DMS114 treated with DMSO at 0.1 percent for 48 hours (cell line): ENCODE measurements around the gene TSR3.

Experiments
- DNase-seq: peaks from one replicate; lab custom pipeline; 2025; ENCODE audit not compliant: unreplicated experiment; lab: John Stamatoyannopoulos, UW

TSR3 gene

DNA sequence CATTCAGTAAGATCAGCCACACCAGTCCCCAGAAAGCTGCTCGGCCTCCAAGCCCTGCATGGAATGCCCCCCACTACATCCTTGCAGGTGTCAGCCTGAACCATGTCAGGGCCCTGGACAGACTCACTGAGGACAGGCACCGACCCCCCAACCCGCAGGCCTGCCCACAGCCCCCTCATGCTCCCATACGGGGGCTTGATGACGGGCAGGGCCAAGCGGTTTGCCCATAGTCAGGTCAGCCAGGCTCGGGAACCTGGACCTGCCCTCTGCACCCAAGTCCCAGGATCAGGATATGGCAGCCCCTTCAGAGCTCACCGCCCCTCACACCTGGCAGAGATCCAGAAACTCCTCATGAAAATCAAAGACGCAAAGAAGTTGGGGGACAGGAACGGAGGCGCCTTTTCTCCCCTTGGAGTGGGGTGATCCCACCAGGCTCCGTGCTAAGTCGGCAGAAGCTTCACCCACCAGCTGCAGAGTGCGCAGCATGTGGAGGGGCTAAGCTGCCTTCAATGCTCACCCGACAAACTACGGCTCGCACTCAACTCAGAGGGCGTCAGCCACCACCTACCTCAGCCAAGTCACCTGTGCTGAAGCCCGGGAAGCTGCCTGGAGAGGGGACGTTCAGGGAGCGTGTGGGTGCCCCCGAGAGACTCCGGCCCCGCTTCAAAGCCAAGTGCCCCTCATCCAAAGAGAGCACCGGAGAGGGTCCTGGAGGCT lies 26.6 kb upstream of the TSR3 start:
- no peak for DNase-seq

- no peak for DNase-seq
These were observed 25.8 kb upstream of the TSR3 start for GRCh38 chr16:1377406-1378010.

DNA sequence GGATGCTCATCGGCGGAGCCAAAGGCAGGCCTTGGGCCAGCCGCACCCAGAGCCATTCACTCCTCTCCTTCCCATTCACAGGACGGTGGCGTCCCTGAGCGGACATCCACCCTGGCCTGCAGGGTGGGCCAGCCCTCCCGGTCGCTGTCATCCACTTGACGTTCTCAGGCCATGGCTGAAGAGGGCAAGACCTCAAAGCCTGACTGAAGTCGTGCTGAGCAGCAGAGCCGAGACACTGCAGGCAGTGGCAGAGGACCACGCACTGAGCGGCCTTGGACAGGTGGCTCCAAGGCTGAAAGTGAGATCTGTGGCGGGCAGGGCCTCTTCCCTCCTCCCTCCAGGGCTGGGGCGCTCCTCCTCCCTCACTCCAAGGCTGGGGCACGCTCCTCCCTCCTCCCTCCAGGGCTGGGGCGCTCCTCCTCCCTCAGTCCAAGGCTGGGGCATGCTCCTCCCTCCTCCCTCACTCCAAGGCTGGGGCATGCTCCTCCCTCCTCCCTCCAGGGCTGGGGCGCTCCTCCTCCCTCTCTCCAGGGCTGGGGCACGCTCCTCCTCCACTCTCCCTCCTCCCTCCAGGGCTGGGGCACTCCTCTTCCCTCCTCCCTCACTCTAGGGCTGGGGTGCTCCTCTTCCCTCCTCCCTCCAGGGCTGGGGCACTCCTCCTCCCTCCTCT lies 24.2 kb upstream of the TSR3 start:
- DNase-seq = no peak

DNA sequence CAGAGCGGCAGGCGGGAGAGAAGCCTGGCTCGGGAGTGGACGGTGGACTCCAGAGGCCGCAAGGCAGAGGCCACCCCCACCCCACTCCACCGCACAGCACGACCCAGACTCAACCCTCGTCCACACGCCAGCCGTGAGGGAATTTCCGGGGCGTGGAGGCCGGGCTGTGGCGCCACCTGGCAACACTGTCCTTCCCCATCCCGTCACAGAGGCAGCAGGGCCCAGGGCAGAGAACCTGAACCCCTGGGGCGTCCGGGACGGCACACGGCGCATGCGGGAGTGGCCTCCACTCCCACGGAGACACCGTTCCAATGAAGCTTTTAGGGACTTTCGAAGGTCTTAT lies 23.6 kb upstream of the TSR3 start:
- no peak for DNase-seq

DNA sequence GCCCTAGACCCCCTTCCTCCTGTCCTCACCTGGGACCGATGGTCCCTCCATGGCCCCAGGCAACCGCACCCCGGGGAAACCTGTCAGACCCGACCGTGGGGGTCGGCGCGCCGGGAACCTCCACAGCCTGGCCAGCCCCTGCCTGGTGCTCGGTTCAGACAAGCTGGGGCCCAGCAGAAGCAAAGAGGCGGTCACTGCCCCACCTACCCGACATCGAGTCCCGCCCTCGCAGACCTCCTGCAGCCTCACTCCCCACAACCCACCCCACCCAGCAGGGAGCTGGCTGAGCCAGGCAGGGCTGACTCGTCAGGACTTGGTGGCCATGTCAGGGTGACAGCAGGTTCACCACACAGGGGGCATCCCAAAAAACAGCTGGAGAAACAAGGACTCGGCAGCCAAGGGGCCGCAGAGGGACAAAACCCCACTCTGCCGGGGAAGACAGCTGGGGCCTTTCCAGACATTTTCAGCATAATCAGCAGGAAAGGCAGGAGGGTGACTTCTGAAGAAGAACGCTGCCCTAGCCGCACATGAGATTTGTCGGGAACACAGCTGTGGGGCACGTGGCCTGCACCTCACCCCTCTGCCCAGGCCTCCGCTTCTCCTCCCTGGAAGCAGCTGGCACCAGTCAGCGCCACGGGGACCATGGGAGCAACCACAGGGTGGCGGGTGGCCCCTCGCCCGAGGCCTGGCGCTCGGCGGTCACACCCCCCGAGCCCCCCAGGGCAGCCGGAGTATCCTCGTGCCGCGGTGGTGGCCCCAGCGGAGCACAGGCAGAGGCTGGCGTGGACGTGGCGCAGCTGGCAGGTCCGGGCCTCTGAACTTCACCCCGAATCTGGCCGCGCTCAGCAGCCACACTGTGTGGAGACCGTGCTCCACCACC lies 23.0 kb upstream of the TSR3 start:
- DNase-seq = no peak

- no peak for DNase-seq
These were observed 20.7 kb upstream of the TSR3 start for GRCh38 chr16:1372292-1372950.

DNA sequence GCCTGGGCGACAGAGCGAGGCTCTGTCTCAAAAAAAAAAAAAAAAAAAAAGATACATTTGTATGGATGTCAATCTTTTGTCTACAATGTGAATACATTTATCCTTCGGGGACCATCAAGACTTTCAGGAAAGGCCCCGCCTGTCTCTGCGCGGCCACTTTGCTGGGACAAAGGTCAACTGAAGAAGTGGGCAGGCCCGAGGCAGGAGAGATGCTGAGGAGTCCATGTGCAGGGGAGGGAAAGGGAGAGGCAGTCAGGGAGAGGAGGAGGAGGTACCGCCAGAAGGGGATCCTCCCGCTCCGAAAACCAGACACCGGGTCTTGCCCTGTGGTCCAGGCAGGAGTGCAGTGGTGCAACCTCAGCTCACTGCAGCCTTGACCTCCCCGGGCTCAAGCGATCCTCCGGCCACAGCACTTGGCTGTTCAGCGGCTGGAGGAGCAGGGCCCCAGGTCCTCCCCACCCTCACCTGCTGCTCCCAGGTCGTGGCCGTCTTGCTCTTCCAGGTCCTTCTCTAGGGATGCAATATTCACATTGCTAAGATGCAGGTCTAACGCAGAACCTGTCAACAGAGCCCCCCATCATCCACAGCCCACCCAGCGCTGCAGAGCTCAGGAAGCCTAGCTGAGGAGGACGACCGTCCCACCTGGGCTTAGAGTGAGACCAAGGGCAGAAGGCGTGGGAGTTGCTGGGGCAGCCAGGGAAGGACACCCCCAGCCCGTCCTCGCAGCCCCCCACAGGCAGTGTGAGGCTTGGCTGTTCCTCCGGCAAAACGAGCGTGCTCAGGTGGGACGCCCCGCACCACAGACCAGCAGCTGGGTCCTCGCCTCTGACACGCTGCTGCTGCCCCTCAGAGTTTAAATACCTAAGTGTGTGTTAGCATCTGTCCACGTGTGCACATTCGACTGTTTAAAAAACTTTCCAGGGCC lies 19.6 kb upstream of the TSR3 start:
- DNase-seq = no peak

DNA sequence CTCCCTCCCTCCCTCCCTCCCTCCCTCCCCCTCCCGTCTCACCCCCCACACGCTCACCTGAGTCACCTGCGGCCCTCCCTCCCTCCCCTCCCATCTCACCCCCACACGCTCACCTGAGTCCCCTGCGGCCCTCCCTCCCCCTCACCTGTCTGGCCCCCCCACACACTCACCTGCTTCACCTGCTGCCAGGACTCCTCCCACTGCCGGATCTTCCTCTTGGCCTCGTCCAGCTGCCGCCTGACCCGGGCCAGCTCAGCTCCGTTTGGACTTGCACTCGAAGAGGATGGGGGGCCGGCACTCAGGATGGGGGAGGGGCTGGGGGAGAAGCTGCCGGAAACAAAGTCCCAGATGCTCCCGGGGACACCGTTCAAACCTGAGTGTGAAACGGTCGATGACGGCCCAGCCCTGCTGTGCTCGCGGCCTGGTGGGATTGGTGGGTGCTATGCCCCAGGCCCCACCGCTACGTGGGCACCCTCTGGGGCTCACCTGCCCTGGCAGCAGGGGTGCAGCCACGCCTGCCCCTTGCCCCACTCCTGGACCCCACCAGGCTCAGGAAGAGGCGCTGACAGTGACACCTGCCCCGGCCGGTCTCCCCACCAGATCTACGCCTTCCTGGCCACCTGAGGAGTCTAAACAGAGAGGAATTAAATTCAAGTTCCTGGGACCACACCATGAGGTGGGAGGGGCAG lies 16.0 kb upstream of the TSR3 start:
- DNase-seq = no peak

DNA sequence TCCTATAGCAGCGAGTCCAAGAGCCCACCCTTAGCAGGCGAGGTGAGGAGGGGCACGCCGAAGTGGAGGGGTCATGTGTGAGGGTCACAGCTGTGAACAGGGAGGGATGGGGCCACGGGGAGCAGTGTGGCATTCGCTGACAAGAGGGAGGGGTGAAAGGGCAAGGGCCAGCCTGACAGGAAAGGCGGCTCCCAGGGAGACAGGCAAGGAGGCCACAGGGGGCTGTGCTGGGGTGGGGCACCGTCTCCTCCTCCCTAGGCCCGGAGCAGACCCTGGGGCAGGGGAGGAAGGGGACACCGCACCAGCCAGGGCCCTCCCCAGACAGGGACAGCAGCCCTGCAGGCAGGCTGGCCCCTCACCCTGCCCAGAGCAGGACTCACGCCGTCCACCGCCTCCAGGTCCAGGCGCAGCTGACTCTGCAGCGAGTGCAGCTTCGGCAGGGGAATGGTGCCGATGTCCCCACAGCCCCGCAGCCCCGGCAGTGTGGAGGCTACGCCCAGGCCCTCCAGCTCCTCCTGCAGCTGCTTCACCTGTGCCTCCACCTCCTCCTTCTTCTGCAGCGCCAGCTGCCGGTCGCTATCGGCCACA lies 15.1 kb upstream of the TSR3 start:
- DNase-seq = no peak

DNA sequence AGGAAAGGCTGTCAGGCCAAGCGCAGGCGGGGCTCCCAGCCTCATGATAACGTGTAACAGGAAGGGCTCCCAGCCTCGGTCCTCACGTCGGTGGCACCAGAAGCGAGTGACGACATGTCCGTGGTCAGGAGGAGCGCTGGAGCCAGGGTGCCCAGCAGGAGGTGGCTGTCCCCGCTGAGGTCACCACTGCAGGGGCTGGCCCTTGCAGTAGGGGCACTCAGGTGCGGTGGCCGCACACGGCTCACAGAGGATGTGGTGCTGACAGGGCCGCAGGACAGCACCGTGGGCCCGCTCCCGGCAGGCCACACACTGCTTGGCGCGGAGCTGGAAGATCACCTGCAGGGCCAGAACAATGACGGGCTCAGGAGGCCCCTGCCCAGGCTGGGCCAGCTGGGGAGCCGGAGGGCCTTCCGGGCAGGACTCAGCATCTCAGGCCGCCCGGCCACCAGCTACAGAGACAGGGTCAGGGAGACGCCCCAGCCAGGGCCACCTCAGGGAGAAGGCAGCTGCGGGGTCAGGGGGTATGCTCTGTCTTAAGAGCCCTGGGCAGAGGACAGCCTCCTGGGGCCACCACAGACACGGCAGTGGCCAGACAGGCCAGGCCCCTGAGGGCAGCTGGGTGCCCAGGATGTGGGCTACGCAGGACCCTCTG lies 14.5 kb upstream of the TSR3 start:
- DNase-seq = no peak

DNA sequence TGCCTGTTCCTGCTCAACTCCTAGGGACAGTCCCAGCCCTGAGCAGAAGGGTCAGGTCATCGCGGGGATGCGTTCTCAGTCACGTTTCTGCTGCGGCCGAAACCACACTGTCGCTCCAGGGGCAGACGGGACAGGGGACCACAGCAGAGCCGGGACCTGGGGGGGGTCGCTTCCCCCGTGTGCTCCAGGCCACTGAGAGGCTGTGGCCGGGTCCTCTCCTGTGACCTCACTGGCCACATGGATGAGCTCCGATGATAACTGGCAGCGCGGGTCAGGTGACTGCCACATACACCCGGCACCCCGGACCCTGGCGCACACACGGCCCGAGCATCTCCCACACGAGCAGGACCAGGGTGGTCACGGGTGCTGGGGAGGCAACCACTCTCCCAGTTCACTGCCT lies 12.8 kb upstream of the TSR3 start:
- DNase-seq = no peak

DNA sequence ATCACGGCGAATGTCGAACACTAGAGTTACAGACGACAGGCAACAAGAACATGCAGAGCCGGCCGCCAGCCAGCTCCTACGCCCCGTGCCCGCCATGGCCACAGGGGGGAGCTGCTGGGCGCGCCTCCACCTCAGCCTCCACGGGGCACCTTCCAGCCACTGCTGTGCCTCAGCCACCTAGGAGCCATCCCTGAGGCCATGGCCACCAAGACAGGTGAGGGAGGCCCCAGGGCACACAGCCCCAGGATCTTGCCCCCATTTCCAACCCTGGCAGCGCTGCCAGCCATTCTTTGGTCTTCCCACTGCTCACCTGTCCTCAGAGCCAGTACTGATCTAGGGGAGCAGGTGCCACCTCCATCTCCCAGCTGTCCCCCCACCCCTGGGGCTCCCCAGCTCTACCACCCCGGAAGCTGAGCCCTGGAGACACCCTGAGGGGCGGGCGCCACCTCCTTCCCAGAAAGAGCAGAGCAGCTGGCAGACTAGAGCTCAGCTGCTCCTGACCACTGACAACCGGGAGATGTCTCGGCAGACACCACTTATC lies 11.9 kb upstream of the TSR3 start:
- no peak for DNase-seq

- DNase-seq = no peak
These were observed 11.1 kb upstream of the TSR3 start for GRCh38 chr16:1362807-1363206.

DNA sequence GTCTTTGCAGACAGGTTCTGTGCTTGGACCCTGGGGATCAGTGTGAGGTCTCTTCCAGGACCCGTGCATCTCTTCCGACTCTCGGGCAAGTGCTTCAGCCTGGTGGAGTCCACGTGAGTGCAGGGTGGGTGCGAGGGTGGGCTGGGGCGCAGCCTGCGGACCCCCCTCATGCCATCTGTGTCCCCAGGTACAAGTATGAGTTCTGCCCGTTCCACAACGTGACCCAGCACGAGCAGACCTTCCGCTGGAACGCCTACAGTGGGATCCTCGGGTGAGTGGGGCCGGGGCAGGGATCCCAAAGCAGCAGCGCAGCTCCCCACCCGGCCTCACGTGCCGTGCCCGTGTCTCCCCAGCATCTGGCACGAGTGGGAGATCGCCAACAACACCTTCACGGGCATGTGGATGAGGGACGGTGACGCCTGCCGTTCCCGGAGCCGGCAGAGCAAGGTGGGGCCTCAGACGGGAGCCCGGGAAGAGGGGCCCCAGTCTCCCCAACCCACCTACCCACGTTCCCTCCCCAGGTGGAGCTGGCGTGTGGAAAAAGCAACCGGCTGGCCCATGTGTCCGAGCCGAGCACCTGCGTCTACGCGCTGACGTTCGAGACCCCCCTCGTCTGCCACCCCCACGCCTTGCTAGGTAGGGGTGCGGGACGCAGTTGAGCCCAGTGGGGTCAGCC lies 10.1 kb upstream of the TSR3 start:
- no peak for DNase-seq

DNA sequence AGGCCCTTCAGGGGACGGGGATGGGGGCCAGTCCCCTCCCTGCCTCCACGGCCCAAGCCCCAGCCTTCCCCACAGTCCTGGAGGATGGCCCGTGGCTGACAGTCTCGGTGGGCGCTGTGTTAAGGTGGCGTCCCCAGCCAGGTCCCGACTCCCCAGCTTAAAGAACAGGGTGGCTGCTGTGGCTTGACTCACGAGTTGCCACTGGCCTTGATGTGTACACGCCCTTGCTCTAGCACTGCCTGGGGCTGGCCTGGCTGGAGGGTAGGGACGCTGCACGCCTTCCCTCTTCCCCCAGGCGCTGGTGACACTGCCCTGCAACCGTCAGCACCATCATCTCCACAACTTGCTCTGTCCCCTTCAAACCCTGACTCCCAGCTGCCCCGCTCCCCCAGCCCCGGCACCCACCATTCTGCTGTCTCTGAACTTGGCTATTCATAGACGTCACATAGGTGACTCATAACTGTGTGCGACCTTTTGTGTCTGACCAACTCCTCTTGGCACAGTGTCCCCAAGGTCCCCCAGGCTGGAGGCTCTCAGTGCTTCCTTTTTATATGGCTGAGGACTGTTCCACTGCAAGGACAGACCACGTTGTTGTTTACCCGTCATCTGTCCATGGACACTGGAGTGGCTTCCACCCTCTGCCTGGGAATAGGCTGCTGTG lies 6.4 kb upstream of the TSR3 start:
- no peak for DNase-seq

DNA sequence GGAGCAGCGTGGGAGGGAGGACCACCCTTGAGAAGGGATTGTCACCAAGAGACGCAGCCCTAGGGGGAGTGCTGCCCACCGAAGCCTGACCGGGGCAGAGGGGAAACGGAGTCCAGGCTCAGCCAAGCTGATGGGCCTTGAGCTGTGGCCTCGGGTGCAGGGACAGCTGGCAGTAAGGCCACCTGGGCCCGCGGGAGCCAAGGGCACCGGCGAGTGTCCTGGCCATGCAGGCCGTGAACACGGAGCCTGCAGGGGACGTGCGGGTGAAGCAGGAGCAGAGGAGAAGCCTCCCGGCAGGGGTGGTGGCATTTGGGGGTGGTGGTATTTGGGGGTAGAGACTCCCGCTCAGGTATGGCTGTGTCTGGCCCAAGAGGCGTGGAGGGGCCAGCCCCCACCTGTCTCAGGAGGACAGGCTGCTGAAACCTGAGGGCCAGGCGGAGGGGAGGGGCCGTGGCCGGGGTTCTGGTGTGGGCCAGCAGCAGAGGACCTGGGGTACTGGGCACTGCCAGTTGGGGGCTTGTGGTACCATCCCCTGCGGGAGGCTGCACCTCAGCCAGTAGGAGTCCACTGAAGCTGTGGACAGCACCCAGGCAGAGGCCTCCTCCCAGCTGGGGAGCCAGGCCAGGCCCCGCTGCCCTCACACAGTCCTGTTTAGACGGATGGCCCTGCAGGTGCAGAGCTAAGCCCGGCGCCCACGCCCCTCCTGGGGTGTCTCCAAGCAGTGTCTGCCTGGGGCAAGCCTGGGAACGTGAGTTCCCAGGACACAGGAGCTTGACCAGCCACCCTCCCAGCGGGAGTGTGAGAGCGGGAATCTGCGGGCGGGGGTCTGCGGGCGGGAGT lies 4.6 kb upstream of the TSR3 start:
- DNase-seq = no peak
